Thyroid gland (tissue), 4 donors: Measurements from ENCODE around the gene TXNDC2.

ENCODE experiments used
- CTCF ChIP-seq, 6 experiments: fragments of 200-600 bp in 3 of 6; fragments of 450-650 bp in 3 of 6; sonication (generic) in 3 of 6; IDR thresholded peaks; one replicate each; pipeline ENCODE4 v1.5.1; 2016 to 2019; ENCODE audit warnings: antibody characterized with exemption in 6 of 6, mild to moderate bottlenecking in 2 of 6, inconsistent platforms in 1 of 6, moderate library complexity in 1 of 6
- POLR2A ChIP-seq, 2 donors: fragments of 450-650 bp; IDR thresholded peaks; one replicate each; pipeline ENCODE4 v1.6.1; 2017; ENCODE audit warnings: antibody characterized with exemption in 2 of 2, mild to moderate bottlenecking in 2 of 2, moderate library complexity in 1 of 2

- TF ChIP-seq POLR2A (IDR thresholded peaks at IDR 0.05) (no peak), CTCF (IDR thresholded peaks at IDR 0.05) (no peak)
Observed at GRCh38 chr18:9851511-9851910, 34.3 kb upstream of the TXNDC2 start.
